GM12878 (cell line): Measurements from ENCODE around the gene MBD3.

Source experiments
- HDGF ChIP-seq: fragments of 450-650 bp; IDR thresholded peaks from 2 replicates; pipeline ENCODE4 v1.6.1; 2016; ENCODE audit warnings: antibody characterized with exemption
- RAD21 ChIP-seq: IDR thresholded peaks from 2 replicates; pipeline ENCODE4 v1.6.1; 2011; ENCODE audit warnings: mild to moderate bottlenecking, low read depth, low read length, moderate library complexity; ENCODE audit not compliant: insufficient read depth
- RFX5 ChIP-seq: IDR thresholded peaks from 2 replicates; pipeline ENCODE4 v1.6.1; 2011; ENCODE audit warnings: low read depth, low read length, improper control_type of control experiment
- SIN3A ChIP-seq: IDR thresholded peaks from 2 replicates; pipeline ENCODE4 v1.6.1; 2012; ENCODE audit warnings: low read depth, low read length, improper control_type of control experiment
- ZNF274 ChIP-seq: IDR thresholded peaks from one replicate; pipeline ENCODE4 v1.8.0; 2011; ENCODE audit not compliant: insufficient read length, insufficient read depth
- TF ChIP-seq, protein P1 (sequence below), 3 experiments: IDR thresholded peaks in 2 of 3; conservative IDR thresholded peaks in 1 of 3; 2 replicates each; pipeline ENCODE4 v1.5.1; 2011; ENCODE audit warnings: low read depth in 3 of 3, low read length in 3 of 3, mild to moderate bottlenecking in 3 of 3, control low read depth in 2 of 3, moderate library complexity in 2 of 3, inconsistent platforms in 1 of 3, mixed read lengths in 1 of 3; ENCODE audit not compliant: control insufficient read depth in 2 of 3, insufficient read depth in 1 of 3; ENCODE audit errors: extremely low read depth in 1 of 3

GRCh38 chr19:1634938-1635243, 42.2 kb upstream of the MBD3 start:
- no peak for TF ChIP-seq HDGF
- no peak for TF ChIP-seq SIN3A
- no peak for TF ChIP-seq RAD21
- no peak for TF ChIP-seq ZNF274
- TF ChIP-seq, protein P1, sequence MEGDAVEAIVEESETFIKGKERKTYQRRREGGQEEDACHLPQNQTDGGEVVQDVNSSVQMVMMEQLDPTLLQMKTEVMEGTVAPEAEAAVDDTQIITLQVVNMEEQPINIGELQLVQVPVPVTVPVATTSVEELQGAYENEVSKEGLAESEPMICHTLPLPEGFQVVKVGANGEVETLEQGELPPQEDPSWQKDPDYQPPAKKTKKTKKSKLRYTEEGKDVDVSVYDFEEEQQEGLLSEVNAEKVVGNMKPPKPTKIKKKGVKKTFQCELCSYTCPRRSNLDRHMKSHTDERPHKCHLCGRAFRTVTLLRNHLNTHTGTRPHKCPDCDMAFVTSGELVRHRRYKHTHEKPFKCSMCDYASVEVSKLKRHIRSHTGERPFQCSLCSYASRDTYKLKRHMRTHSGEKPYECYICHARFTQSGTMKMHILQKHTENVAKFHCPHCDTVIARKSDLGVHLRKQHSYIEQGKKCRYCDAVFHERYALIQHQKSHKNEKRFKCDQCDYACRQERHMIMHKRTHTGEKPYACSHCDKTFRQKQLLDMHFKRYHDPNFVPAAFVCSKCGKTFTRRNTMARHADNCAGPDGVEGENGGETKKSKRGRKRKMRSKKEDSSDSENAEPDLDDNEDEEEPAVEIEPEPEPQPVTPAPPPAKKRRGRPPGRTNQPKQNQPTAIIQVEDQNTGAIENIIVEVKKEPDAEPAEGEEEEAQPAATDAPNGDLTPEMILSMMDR (IDR thresholded peaks at IDR 0.05 in 2 of 3, conservative IDR thresholded peaks at IDR 0.05 in 1 of 3; ENCODE audit: control insufficient read depth in 2 of 3, extremely low read depth in 1 of 3, insufficient read depth in 1 of 3, low read depth in 3 of 3, low read length in 3 of 3), result no peak
- no peak for TF ChIP-seq RFX5
